GM18870 (cell line): ENCODE measurements around the gene SHROOM4.

Experiments
- ATAC-seq: cut with Tn5 transposase; IDR thresholded peaks from one replicate; pipeline ENCODE4 v1.9.1; 2021; ENCODE audit warnings: moderate library complexity; ENCODE audit not compliant: unreplicated experiment

SHROOM4 gene

DNA sequence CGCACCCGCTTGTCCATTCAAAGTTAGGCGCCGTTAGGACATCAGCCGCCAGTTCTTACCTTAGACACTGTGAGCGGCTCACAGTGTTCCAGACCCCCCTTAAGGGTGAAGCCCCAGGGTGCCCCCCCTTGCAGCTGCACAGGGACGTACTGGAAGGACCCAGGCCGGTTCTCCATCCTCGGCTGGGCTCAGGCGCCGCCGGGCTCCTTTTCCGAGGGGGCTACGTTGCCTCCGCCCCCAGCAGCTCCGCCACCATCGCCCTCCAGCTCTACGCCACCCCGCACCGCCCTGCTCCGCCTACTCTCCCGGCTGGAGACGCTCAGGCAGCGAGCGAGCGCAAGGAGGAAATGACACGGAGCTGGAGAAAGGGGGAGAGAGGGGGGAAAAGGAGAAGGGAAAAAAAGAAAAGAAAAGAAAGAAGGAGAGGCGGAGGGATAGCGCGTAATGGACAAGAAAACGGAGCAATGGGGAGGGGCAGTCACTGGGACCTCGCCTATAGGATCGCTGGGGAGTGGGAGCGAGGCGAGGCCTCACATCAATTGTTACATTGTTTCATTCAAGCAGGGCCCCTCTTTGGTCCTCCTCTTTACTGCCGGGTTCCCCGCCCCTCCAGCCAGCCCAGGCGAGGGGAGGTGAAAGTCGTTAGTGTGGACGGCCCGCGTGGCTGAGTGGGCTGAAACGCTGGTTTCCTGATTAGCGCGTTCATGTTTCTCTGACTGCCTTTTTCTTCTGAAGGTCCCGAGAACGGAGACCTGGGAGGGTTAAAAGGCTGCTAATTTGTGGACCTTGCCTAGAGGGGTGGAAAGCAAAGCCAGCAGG is at the start of gene SHROOM4:
TSS of gene SHROOM4 (minus strand) at position 352 of the 819 bp plus-strand sequence. CDS start at position 176, 176 bp downstream.
- ATAC-seq, result no peak

- no peak for ATAC-seq
Observed at GRCh38 chrX:50863471-50863870, 49.5 kb upstream of the SHROOM4 start.

DNA sequence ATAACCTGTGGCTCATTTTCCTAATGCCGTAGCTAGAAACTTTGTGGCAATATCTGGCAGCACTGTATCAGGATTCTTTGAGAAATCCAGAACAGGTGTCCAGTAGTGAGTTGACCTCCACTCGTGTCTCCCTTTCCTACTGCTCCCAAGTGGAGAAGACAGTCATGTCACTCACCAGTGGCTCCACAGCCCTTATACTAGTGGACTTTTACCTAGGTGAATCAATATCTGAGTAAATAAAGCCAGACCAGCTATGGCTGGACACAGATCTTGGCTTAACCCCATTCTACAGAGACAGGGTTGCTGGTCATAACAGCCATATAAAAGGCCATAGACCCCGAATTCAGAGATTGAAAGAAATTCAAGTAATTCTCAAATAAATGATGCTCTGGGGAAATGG is 46.5 kb upstream of the SHROOM4 start:
- no peak for ATAC-seq

DNA sequence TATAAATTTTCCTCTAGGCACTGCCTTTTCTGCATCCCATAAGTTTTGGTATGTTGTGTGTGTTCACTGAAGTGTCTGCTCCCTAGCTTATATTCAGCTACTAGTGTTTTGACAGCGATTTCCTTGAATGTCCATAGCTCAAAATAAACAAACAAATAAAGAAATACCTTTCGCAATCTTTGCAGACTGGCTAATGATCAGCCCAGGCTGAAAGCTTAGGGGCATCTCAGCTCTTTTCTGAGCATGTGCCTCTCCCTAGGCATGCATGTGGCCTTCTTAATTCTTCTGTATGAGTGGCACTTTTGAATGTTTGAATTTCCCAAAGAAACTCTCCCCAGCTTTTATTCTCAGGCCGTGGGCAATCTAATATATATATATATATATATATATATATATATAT is 44.6 kb upstream of the SHROOM4 start:
- no peak for ATAC-seq

GRCh38 chrX:50853399-50853798 is 39.4 kb upstream of the SHROOM4 start:
- no peak for ATAC-seq

DNA sequence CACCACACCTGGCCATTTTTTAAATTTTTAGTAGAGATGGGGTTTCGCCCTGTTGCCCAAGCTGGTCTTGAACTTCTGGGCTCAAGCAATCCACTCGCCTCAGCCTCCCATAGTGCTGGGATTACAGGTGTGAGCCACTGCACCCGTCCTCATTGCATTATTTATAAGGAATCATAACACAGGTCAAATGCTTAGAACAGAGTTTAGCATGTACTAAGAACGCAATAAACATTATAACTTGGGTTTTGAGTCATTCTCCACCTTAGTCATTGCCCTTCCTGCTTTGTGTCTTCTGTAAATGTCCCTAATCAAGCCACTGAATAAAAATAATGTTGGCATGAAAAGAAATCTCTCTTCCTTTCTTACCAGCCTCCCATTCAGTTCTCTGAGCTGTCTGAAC is 38.5 kb upstream of the SHROOM4 start:
- no peak for ATAC-seq

DNA sequence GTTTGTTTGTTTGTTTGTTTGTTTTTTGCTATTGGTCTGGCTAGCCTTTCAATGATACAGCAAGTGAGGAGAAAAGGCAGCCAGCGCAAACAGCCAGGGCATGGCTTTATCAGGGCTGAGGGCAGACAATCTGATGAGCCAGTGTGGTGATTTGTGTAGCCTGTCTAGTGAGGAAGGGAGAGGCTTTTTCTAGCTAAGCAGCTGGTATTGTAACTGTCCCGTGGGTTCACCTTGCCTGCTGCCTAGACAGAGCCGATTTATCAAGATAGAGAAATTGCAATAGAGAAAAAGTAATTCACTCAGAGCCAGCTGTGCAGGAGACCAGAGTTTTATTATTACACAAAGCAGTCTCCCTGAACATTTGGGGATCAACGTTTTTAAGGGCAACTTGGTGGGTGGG is 28.2 kb upstream of the SHROOM4 start:
- ATAC-seq, result no peak

DNA sequence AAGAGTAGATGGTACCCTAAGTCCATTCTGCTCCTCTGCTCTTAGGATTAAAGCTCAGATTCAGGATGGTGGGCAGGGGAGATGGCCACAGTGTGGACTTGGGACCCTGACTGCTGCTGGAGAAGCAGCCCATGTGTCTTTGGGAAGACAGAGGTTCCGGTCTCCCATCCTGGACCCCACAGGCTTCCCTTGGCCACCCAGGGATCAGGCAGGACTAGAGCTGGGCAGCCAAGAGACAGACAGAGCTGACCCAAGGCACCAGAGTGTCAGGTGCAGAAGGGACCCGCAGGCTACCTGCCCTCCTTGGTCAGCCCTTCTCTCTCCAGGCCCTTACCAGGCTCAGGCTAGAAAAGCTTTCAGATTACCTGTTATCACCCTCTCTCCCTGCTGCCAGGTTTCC is 25.7 kb upstream of the SHROOM4 start:
- ATAC-seq, result no peak

DNA sequence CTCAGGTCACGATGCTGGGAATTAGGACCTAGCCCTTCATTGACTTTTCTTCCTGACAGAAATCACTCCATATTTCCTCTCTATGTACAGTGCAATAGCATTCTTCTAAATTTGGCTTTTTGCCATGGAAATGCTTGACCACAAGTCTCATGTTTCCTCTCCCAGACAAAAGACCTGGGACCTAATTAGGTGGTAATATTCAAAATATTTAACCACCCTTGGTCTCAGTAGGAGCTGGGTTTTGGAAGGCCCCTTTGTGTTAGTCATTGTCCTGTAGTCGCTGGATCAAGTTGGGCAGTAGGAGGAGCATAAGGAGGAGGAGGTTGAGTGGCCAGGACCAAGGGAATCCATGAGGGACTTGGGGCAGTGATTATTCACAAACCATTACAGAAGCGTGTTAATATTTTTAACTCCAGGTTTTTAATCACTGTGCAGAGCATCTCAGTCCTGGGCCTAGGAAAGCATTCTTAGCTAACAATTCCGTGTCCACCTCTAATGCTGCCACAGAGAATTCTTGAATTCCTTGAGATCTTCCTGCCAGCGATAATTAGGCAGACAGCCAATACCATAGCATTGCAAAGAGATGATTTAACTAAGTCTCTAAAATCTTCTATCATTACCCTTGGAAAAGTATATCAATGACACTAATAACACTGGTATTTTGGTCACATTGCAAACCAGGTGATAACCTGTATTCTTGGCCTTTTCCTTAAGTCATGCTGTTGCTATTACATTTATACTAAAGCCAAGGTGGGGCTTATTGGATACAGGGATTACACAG is 25.0 kb upstream of the SHROOM4 start:
- ATAC-seq, result no peak

DNA sequence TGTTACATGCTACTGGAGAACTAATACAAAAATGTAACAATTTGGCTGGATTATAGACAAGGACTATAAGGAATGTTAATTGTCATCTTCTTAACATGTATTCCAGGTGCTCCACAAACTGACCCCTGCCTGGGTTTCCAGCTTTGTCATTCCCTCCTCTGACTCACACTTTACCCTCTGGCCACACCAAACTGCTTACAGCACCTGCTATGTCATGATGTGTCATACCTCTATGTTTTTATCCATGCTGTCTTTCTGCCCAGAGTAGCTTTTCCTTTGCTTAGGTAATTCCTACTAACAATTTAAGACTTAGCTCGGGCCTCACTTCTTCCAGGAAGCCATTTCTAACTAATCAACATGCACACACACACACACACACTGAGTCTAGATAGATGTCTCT is 14.0 kb upstream of the SHROOM4 start:
- no peak for ATAC-seq

DNA sequence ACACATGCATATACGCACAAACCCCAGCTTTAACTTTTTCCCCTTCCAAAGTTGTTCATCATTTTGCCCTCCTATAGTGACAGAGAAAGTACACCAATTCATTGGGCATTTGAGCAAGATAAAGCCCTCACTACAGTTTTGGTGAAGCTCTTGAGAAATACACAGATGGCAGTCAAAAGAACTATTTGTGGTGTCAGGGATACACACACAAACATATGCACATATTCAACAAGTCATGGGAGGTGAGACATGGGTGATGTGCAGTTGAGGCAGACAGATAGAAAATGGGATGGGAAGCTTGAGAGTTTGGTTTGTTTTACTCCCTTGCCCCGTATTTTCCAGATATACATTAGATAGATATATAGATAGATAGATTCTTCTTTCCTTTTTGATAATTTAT is 11.8 kb upstream of the SHROOM4 start:
- no peak for ATAC-seq

GRCh38 chrX:50818986-50819385 is 5.0 kb upstream of the SHROOM4 start:
- no peak for ATAC-seq

DNA sequence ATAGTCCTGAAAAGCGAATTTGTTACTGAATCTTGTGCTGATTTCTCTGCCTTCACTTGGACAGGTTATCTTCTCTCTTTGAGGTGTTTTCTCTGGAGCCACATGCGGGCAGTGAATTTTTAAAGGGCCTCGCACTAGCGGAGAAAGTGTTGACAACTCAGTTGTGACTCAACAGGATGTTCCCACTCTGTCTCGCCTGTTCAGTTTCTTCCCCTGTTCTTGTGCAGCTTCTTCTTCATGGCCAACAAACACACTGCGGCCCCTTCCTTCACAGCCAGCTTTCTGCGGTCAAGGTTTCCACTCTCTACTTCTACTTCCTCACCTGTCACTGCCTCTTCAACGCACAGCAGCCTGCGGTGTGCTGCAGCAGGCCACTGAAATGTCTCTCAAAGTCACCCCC is 1.1 kb upstream of the SHROOM4 start:
- no peak for ATAC-seq

DNA sequence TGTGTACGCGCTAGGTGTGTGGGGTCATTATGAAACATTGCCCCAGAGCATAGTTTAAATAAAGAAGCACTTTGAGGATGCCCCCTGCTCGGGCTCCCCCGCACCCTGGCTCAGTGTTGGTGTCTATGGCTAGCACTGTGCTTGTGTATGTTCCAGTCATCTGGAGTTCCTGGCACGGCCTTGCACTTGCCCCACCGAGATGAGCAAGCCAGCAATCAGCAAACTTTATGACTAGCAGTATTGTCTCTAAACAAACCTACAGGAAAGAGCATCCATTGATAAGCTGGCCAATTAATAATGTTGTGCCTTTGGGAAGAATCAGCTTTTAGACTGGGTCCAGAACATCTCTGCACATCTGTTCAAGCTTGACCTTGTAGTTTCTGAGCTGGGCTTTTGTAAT is 707 bp upstream of the SHROOM4 start:
- no peak for ATAC-seq

GRCh38 chrX:50812995-50813842 is 775 bp downstream of the SHROOM4 start:
- no peak for ATAC-seq

DNA sequence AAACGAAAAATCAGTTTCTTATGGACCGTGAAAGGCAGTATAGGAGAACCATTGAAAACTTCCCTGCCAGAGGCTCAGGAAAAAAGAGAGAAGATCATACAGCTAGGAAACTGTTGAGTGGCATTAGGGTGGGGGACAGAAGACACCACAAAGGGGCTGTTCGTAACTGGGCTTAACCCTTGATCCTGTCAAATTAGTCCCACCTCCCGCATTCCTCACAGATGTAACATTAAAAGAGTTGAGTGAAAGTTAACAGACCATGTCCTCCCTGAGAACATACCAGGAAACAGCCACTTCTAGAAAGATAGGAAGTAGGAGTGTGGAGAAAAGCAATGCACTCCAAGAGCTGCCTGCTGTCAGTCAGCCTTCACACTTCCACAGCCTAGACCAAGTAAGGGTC is 8.7 kb downstream of the SHROOM4 start:
- no peak for ATAC-seq

GRCh38 chrX:50801135-50801534 is 12.9 kb downstream of the SHROOM4 start:
- ATAC-seq, result no peak

- ATAC-seq, result no peak
Observed at GRCh38 chrX:50799531-50799961, 14.4 kb downstream of the SHROOM4 start.

DNA sequence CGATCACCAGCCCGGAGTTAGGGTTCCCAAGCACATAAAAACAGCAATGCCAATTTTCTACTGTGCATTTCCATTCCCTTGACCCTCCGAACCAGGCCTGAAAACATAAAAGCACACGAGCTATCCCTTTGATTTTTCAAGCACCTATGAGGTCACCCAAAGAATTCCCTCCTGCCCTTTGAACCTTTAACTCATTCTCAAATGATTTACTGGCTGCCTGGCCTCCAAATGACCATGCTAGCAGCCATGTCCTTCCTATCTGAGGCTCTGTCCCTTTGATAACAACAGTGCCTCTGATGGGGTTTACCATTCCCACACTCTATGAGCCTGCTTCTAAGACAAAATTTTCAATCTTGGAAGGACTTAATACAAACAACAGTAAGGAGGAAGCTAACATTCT is 15.2 kb downstream of the SHROOM4 start:
- no peak for ATAC-seq

- no peak for ATAC-seq
Observed at GRCh38 chrX:50787099-50787498, 26.9 kb downstream of the SHROOM4 start.

GRCh38 chrX:50780144-50780543 is 33.9 kb downstream of the SHROOM4 start:
- ATAC-seq, result no peak
